Measurements from ENCODE around the gene GNGT1. TPM values are rescaled to one million over a fixed set of nuclear protein-coding genes. Genes with fewer than 3 reads are reported as not detected.

The GNGT1 gene
- total RNA-seq, 1 donor from 2014 or later, result 0.65 TPM

DNA sequence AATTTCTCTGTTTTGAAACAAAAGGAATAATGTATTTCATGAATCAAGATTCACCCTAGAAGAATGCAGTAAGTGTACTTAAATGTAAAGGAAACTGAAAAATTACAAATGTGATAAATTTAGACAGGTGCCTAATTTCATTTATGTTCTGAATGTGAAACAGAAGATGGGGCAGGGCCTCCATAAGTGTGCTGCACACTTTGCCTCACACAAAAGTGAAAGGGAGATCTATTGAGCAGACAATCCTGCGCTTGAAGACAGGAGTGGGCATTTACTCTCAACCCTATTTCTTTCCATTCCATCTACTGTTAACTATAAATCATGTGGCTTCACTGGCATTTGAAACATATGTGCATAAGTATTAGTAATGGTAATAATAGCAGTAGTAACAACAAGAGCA, 51.4 kb downstream of the GNGT1 start:
- Mint-ChIP-seq H3K4me1 (no peaks in the 10 kb centered on the region), H3K36me3 (ENCODE audit: low read depth) (no peaks in the 10 kb centered on the region), H3K27ac (ENCODE audit: unreplicated experiment) (no peak overlapping the region), H3K9me3 (no peaks in the 10 kb centered on the region), H3K4me3 (no peak overlapping the region), H3K27me3 (ENCODE audit: low read depth) (no peaks in the 10 kb centered on the region)
- TF ChIP-seq, protein P1, sequence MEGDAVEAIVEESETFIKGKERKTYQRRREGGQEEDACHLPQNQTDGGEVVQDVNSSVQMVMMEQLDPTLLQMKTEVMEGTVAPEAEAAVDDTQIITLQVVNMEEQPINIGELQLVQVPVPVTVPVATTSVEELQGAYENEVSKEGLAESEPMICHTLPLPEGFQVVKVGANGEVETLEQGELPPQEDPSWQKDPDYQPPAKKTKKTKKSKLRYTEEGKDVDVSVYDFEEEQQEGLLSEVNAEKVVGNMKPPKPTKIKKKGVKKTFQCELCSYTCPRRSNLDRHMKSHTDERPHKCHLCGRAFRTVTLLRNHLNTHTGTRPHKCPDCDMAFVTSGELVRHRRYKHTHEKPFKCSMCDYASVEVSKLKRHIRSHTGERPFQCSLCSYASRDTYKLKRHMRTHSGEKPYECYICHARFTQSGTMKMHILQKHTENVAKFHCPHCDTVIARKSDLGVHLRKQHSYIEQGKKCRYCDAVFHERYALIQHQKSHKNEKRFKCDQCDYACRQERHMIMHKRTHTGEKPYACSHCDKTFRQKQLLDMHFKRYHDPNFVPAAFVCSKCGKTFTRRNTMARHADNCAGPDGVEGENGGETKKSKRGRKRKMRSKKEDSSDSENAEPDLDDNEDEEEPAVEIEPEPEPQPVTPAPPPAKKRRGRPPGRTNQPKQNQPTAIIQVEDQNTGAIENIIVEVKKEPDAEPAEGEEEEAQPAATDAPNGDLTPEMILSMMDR (conservative IDR thresholded peaks at IDR 0.05), result no peak
- DNase-seq (ENCODE audit: low read depth, low spot score), result no peak

DNA sequence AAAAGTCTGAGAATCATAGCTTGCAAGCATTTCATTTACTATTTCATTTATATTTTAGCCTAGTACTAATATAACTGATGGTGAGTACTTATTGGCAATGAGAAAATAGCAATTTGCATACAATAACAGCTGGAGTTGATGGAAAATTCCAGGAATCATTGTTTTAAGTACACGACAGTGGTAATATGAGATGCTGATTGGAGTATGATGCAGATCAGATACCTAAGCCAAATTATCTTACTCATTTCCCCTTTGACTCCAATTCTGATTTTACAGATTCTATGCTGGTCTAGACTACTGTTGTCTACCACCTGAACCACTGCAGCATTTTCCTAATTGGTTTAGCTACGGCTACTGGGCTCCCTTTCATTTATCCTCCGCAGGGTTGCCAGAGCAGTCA, 51.8 kb downstream of the GNGT1 start:
- Mint-ChIP-seq H3K27me3 (ENCODE audit: low read depth) (no peaks in the 10 kb centered on the region), H3K4me3 (no peak overlapping the region), H3K27ac (ENCODE audit: unreplicated experiment) (no peak overlapping the region), H3K4me1 (no peaks in the 10 kb centered on the region), H3K36me3 (ENCODE audit: low read depth) (no peaks in the 10 kb centered on the region), H3K9me3 (no peaks in the 10 kb centered on the region)
- TF ChIP-seq, protein P1 (conservative IDR thresholded peaks at IDR 0.05), result no peak
- no peak for DNase-seq (ENCODE audit: low read depth, low spot score)

DNA sequence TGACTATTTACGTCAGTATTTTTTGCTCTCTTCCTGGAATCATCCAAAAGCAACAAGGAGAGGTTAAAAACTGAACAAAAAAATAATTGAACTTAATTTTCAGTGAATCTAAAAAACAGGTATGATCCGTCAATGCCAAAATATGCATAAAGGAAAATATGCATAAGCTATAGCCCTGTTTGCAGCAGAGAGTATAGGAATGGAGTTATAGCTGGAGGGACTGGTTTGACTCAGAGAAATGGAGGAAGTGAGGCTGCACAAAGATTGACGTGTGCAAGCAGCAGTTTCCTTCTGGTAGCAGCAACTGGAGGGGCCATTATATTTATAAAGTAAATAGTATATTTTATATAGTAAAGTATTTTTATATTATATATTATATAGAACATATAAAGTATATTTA, 52.3 kb downstream of the GNGT1 start:
- no peak for DNase-seq (ENCODE audit: low read depth, low spot score)
- Mint-ChIP-seq H3K9me3 (no peaks in the 10 kb centered on the region), H3K27ac (ENCODE audit: unreplicated experiment) (no peak overlapping the region), H3K4me3 (no peak overlapping the region), H3K27me3 (ENCODE audit: low read depth) (no peaks in the 10 kb centered on the region), H3K36me3 (ENCODE audit: low read depth) (no peaks in the 10 kb centered on the region), H3K4me1 (no peaks in the 10 kb centered on the region)
- TF ChIP-seq, protein P1 (conservative IDR thresholded peaks at IDR 0.05), result no peak

Other genes with a start within 250 kb of the GNGT1 start
- gene TFPI2, start 15.8 kb upstream of the GNGT1 start, total RNA-seq, result 0.84 and 0.86 TPM in 2 replicates
- gene GNG11, start 15.2 kb downstream of the GNGT1 start, total RNA-seq, result 8.9 and 9.4 TPM in 2 replicates
- gene BET1, start 97.8 kb downstream of the GNGT1 start, total RNA-seq, result 17.5 and 18.8 TPM in 2 replicates